SH-SY5Y (cell line): ENCODE measurements around the gene OTUB1.

Experiments
- GATA2 ChIP-seq: IDR thresholded peaks from 2 replicates; pipeline ENCODE4 v1.6.1; 2011; ENCODE audit warnings: mild to moderate bottlenecking, low read depth, low read length
- GATA3 ChIP-seq: IDR thresholded peaks from 2 replicates; pipeline ENCODE4 v1.6.1; 2011; ENCODE audit warnings: low read depth, mild to moderate bottlenecking, low read length, moderate library complexity

DNA sequence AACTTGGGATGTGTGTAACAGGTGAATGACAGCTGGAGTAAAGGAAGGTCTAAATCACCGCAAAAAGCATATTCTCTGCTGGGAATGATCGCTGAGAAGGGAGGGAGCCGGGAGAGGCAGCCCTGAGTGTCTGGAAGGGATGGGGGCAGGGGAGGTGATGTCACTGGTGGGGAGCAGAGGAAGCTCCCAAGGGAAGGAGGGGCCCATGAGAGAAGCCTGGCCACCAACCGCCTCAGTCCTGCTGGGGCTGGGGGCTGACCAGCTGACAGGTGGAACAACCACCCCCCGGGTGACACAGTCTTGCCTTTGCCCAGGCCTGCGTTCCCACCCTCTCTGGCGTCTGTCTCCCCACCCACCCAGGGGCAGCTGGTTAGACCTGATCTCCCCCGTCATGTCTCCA, 43.5 kb downstream of the OTUB1 start:
- TF ChIP-seq GATA3, result no peak
- no peak for TF ChIP-seq GATA2
